HuH-7.5 (cell line): ENCODE results near the gene CCDC182.

ENCODE experiments used
- DNase-seq: peaks from one replicate; pipeline ENCODE4 v3.0.0; 2011; ENCODE audit warnings: low spot score

CCDC182 gene

GRCh38 chr17:57697197-57697596, 47.9 kb downstream of the CCDC182 start:
- no peak for DNase-seq

- no peak for DNase-seq
These were observed 49.0 kb downstream of the CCDC182 start for GRCh38 chr17:57696050-57696449.
